PC-3 (cell line): ENCODE measurements around the gene FAM24B. TPM values are rescaled to one million over a fixed set of nuclear protein-coding genes. Genes with fewer than 3 reads are reported as not detected.

Experiments used
- ATAC-seq: fragments of 200-7000 bp; cut with Tn5 transposase; 2 replicates; pipeline ENCODE4 v1.9.1; 2020; ENCODE audit warnings: mild to moderate bottlenecking, moderate library complexity
- BruUV-seq: library from RNA; stranded (reverse); fragments of 400-500 nt; replicated peaks from 2 replicates; lab custom pipeline; 2021; lab: Mats Ljungman, UMichigan
- CTCF ChIA-PET: fragments of 300-600 bp; sonication (Branson Sonifier 250); formaldehyde crosslinking; loops from one replicate; lab custom pipeline; 2022; ENCODE audit warnings: antibody characterized with exemption; lab: Charles Lee
- POLR2A ChIA-PET: fragments of 300-600 bp; sonication (Branson Sonifier 250); formaldehyde crosslinking; loops from one replicate; lab custom pipeline; 2022; ENCODE audit warnings: antibody characterized with exemption; ENCODE audit not compliant: unreplicated experiment; lab: Charles Lee
- DNase-seq: peaks from one replicate; pipeline ENCODE4 v3.0.0-alpha.2; 2015
- H2AFZ ChIP-seq: fragments of 300-600 bp; sonication (generic); 2 replicates; pipeline ENCODE4 v1.6.0; 2016; ENCODE audit warnings: antibody characterized with exemption, low read length
- H3F3A ChIP-seq: fragments of 300-600 bp; sonication (generic); one replicate; pipeline ENCODE4 v1.6.0; 2017; ENCODE audit warnings: antibody characterized with exemption, low read length, control low read depth, mild to moderate bottlenecking; ENCODE audit not compliant: unreplicated experiment
- H3K27ac ChIP-seq: fragments of 300-600 bp; sonication (generic); 2 replicates; pipeline ENCODE4 v1.5.1; 2016; ENCODE audit warnings: mild to moderate bottlenecking, low read length
- H3K27me3 ChIP-seq: fragments of 300-600 bp; sonication (generic); 2 replicates; pipeline ENCODE4 v1.6.1; 2016; ENCODE audit warnings: low read length, mixed read lengths
- H3K36me3 ChIP-seq: fragments of 300-600 bp; sonication (generic); 2 replicates; pipeline ENCODE4 v1.6.1; 2016; ENCODE audit warnings: low read depth, mixed run types, low read length, mixed read lengths
- H3K4me1 ChIP-seq: fragments of 300-600 bp; sonication (generic); 2 replicates; pipeline ENCODE4 v1.5.1; 2016; ENCODE audit warnings: low read length; ENCODE audit not compliant: insufficient read depth
- H3K4me2 ChIP-seq: fragments of 300-600 bp; sonication (generic); 2 replicates; pipeline ENCODE4 v1.6.0; 2016; ENCODE audit warnings: low read length
- H3K4me3 ChIP-seq: fragments of 300-600 bp; sonication (generic); 2 replicates; pipeline ENCODE4 v1.5.1; 2016; ENCODE audit warnings: mild to moderate bottlenecking, low read length, mixed read lengths
- H3K79me2 ChIP-seq: fragments of 300-600 bp; sonication (generic); 2 replicates; pipeline ENCODE4 v1.6.1; 2017; ENCODE audit warnings: low read length, mixed read lengths
- H3K9ac ChIP-seq: fragments of 300-600 bp; sonication (generic); 2 replicates; pipeline ENCODE4 v1.6.0; 2016; ENCODE audit warnings: mild to moderate bottlenecking, low read length
- H3K9me2 ChIP-seq: fragments of 300-600 bp; sonication (generic); replicated peaks from 2 replicates; pipeline ENCODE4 v1.6.1; 2016; ENCODE audit warnings: mixed run types, low read length, mixed read lengths
- H3K9me3 ChIP-seq: fragments of 300-600 bp; sonication (generic); 2 replicates; pipeline ENCODE4 v1.6.1; 2016; ENCODE audit warnings: low read length, mixed read lengths
- H4K20me1 ChIP-seq: fragments of 300-600 bp; sonication (generic); 2 replicates; pipeline ENCODE4 v1.6.1; 2016; ENCODE audit warnings: low read length, mixed read lengths
- EZH2 ChIP-seq: fragments of 300-600 bp; sonication (generic); IDR thresholded peaks from one replicate; pipeline ENCODE4 v1.6.1; 2017; ENCODE audit warnings: antibody characterized with exemption, mild to moderate bottlenecking, low read length; ENCODE audit not compliant: unreplicated experiment
- EZH2phosphoT487 ChIP-seq: fragments of 300-600 bp; sonication (generic); IDR thresholded peaks from 2 replicates; pipeline ENCODE4 v1.6.1; 2018; ENCODE audit warnings: mild to moderate bottlenecking, antibody characterized with exemption, low read length, borderline replicate concordance
- intact Hi-C: fragments of 100-400 bp; cut with micrococcal nuclease; formaldehyde crosslinking; loops from 2 replicates; pipeline ENCODE4 v1.9.0; 2023
- total RNA-seq: library from RNA; depleted of rRNA; stranded (reverse); fragments of >200 nt; gene quantifications from 2 replicates; pipeline ENCODE4 v1.2.3, GENCODE V29; 2014
- TF ChIP-seq, protein P1 (sequence below): fragments of 300-600 bp; sonication (generic); conservative IDR thresholded peaks from 2 replicates; pipeline ENCODE4 v1.5.1; 2017; ENCODE audit warnings: antibody characterized with exemption, low read depth, mild to moderate bottlenecking, low read length

The FAM24B gene
- total RNA-seq, 1 experiment from 2014 or later = 5.2 TPM

DNA sequence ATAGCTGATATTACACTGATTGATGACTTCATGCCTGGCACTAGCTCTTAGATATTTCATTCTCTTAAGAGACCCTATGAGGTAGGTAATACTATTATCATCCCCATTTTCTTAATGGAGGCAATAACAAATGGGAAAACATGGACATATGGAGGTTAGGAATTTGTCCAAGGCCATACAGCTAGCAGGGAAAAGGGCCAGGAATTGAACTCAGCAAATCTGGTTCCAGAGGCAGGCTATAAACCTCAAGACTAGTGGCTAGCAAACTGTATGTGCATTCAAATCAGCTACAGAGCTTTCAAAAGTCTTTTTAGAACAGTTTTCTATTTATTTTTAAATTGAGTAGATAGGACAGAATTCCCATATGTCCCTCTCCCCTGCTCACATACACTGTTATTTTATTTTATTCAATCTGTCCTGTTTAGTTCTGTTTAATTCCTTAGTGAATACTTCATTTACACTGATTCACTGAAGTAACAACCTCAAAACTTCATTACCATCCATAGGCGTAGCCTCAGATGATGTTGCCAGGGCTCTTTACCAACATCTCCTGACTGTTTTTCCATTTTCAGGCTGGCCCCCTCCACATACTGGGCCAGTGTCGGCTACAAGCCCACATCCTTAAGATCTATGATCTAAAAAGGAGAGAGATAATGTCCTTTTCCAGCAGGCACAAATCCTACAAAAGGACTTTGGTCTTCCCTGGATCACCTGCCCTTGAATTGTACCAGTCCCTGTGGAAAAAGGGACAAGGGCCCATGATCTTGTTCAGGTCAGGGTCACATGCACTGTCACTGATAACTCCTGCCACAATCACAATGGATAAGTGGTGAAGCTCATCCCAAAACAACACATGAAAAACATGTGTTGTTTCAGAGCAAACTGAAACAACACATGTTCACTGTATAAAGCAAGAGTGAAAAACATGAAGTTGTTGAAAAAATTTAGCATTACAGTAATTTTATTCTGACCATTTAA lies 15.9 kb downstream of the FAM24B start:
- Histone ChIP-seq H3K9ac (no peak overlapping the region), H4K20me1 (no peaks in the 10 kb centered on the region), H3K4me3 (no peak overlapping the region), H3K27ac (peak overlapping the region; percentile 65; the same call in 1 of the 2 replicates), H2AFZ (no peak overlapping the region), H3K36me3 (peaks cover 3% of the 10 kb centered on the region; the same call in 1 of the 2 replicates), H3K27me3 (no peaks in the 10 kb centered on the region), H3K4me1 (peaks cover 44% of the 10 kb centered on the region), H3F3A (peaks cover 7% of the 10 kb centered on the region), H3K9me2 (no peaks in the 10 kb centered on the region), H3K9me3 (no peaks in the 10 kb centered on the region), H3K4me2 (no peak overlapping the region), H3K79me2 (peaks cover 90% of the 10 kb centered on the region)
- ChIA-PET POLR2A (interaction anchor here (0.6 kb wide), 1 partner anchor 16 kb away, joined by 3 read pairs; no protein-coding TSS in a partner anchor), CTCF (no interaction called here)
- TF ChIP-seq, protein P1, sequence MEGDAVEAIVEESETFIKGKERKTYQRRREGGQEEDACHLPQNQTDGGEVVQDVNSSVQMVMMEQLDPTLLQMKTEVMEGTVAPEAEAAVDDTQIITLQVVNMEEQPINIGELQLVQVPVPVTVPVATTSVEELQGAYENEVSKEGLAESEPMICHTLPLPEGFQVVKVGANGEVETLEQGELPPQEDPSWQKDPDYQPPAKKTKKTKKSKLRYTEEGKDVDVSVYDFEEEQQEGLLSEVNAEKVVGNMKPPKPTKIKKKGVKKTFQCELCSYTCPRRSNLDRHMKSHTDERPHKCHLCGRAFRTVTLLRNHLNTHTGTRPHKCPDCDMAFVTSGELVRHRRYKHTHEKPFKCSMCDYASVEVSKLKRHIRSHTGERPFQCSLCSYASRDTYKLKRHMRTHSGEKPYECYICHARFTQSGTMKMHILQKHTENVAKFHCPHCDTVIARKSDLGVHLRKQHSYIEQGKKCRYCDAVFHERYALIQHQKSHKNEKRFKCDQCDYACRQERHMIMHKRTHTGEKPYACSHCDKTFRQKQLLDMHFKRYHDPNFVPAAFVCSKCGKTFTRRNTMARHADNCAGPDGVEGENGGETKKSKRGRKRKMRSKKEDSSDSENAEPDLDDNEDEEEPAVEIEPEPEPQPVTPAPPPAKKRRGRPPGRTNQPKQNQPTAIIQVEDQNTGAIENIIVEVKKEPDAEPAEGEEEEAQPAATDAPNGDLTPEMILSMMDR = no peak
- TF ChIP-seq EZH2 = no peak
- BruUV-seq = no TSS peak
- intact Hi-C loops = loop anchor here (2.0 kb wide), 1 partner anchor 13 kb away; no protein-coding TSS in a partner anchor
- DNase-seq = no peak
- no peak for ATAC-seq

DNA sequence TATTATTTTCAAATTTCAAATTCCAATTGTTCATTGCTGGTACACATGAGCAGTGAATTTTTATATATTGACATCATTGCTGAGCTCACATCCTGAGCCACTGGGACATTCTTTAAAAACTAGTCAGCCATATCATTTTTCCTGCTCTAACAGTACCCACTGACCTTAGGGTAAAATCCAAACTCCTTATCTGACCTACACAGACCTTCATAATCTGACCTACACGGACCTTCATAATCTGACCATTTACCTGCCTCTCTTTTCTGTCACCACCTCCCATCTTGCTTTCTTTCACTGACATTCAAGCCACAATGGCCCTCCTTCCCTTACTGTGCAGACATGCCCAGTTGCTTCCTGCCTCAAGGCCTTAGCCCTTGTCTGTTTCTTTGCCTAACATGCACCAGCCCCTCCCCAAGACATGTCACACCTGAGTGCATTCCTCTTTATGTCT lies 17.6 kb downstream of the FAM24B start:
- peaks cover 49% of the 10 kb centered on the region for H3K4me1 ChIP-seq
- H2AFZ ChIP-seq = no peak overlapping the region
- peak overlapping the region; percentile 60 for H3K4me2 ChIP-seq
- no peaks in the 10 kb centered on the region for H3K9me3 ChIP-seq
- H3K27me3 ChIP-seq = no peaks in the 10 kb centered on the region
- TF ChIP-seq EZH2phosphoT487 = no peak
- no peak for TF ChIP-seq EZH2
- TF ChIP-seq, protein P1 = no peak
- H3K79me2 ChIP-seq = peaks cover 93% of the 10 kb centered on the region
- no peaks in the 10 kb centered on the region for H4K20me1 ChIP-seq
- H3K4me3 ChIP-seq = 0 out of 2 replicates have a peak overlapping the region, but pooled peaks have one; percentile 9
- ChIA-PET POLR2A (no interaction called here), CTCF (no interaction called here)
- DNase-seq = peak; percentile 62
- ATAC-seq = peak; percentile 73
- no peaks in the 10 kb centered on the region for H3K9me2 ChIP-seq
- no TSS peak for BruUV-seq
- peaks cover 3% of the 10 kb centered on the region; the same call in 1 of the 2 replicates for H3K36me3 ChIP-seq
- peaks cover 7% of the 10 kb centered on the region for H3F3A ChIP-seq
- intact Hi-C loops = no loop called here
- H3K27ac ChIP-seq = peak overlapping the region; percentile 77
- peak overlapping the region; percentile 31; the same call in 1 of the 2 replicates for H3K9ac ChIP-seq
